ENCODE results near the gene ITGB2.

DNA sequence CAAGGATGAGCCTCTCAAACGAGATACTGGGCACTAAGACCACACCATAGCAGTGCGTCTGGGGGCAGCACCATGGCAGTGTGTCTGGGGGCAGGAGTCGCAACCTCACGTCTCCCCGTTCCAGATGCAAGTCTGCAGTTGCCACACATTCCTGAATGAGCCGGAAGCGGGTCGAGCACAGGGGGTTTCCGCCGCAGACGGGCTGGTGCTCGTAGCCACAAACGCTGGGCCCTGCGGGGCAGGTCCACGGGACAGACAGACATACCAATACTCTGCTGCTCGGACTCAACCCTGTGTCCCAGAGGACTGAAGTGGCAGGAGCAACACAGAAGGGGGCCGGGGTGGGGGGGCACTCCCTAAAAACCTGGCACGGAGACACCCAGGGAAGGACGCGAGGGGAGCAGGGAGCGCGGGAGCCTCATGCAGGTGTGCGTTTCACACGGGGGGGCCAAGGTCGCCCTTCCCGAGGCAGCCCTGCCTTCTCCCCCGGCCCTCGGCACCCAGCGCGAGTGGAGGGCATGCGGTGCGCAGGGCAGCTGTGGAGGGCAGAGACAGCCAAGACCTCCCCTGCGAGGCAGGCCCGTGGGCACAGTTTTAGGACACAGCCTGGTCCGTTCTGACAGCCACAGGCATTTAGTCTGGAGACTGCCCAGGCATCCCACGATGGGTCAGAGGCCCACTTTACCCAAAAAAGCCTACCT lies 71.7 kb downstream of the ITGB2 start:
- TF ChIP-seq, protein P1, sequence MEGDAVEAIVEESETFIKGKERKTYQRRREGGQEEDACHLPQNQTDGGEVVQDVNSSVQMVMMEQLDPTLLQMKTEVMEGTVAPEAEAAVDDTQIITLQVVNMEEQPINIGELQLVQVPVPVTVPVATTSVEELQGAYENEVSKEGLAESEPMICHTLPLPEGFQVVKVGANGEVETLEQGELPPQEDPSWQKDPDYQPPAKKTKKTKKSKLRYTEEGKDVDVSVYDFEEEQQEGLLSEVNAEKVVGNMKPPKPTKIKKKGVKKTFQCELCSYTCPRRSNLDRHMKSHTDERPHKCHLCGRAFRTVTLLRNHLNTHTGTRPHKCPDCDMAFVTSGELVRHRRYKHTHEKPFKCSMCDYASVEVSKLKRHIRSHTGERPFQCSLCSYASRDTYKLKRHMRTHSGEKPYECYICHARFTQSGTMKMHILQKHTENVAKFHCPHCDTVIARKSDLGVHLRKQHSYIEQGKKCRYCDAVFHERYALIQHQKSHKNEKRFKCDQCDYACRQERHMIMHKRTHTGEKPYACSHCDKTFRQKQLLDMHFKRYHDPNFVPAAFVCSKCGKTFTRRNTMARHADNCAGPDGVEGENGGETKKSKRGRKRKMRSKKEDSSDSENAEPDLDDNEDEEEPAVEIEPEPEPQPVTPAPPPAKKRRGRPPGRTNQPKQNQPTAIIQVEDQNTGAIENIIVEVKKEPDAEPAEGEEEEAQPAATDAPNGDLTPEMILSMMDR (IDR thresholded peaks at IDR 0.05; ENCODE audit: low read depth, low read length): no peak
- TF ChIP-seq, protein P2, sequence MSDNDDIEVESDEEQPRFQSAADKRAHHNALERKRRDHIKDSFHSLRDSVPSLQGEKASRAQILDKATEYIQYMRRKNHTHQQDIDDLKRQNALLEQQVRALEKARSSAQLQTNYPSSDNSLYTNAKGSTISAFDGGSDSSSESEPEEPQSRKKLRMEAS (IDR thresholded peaks at IDR 0.05; ENCODE audit: low read depth, low read length): no peak

Data from NB4 (cell line).